H1 (cell line): Measurements from ENCODE around the gene SYTL1. TPM values are rescaled to one million over a fixed set of nuclear protein-coding genes. Genes with fewer than 3 reads are reported as not detected.
A peak's percentile ranks its signal among the peaks of the same experiment; 100 is the strongest.

Experiments used
- EGR1 ChIP-seq: IDR thresholded peaks from 2 replicates; pipeline ENCODE4 v1.6.1; 2011; ENCODE audit warnings: low read depth, low read length, borderline replicate concordance
- GABPA ChIP-seq: IDR thresholded peaks from 2 replicates; pipeline ENCODE4 v1.6.1; 2011; ENCODE audit warnings: mild to moderate bottlenecking, low read length, moderate library complexity, borderline replicate concordance; ENCODE audit not compliant: insufficient read depth
- NANOG ChIP-seq: IDR thresholded peaks from 2 replicates; pipeline ENCODE4 v1.6.1; 2011; ENCODE audit warnings: low read length, low read depth, mild to moderate bottlenecking, inconsistent platforms; ENCODE audit not compliant: insufficient read depth, poor library complexity, severe bottlenecking
- polyA plus RNA-seq, 7 experiments: library from polyadenylated mRNA; depleted of rRNA in 3 of 7; stranded (reverse) in 5 of 7; unstranded in 2 of 7; fragments of >200 nt in 5 of 7; fragments of 200-250 nt in 2 of 7; gene quantifications; 1 replicate in 5 of 7; 2 replicates in 1 of 7; 4 replicates in 1 of 7; pipeline versions ENCODE4 v1.2.1 to v1.2.3, GENCODE V29; 2011 to 2013; ENCODE audit warnings: missing spikeins in 2 of 7, mixed read lengths in 2 of 7
- total RNA-seq: library from RNA; stranded (reverse); fragmentation: NEBNext Ultra II Directional; extraction: Animal tissue kit (Norgen Biotek cat#: 25700); gene quantifications from 2 replicates; pipeline ENCODE4 v1.2.1, GENCODE V29; 2021
- TF ChIP-seq, protein P1 (sequence below): IDR thresholded peaks from 2 replicates; pipeline ENCODE4 v1.6.1; 2012; ENCODE audit warnings: inconsistent platforms

SYTL1 gene
- total and polyA plus RNA-seq, 2 of the 8 experiments (the other 6 are each of a cell fraction or from before 2014, with no cell fraction given) = 6.4 to 19.5 TPM

GRCh38 chr1:27348861-27349783, 7.3 kb downstream of the SYTL1 start (continued):
- TF ChIP-seq GABPA (peak; percentile 30; the same call in 1 of the 2 replicates), NANOG (no peak), EGR1 (0 out of 2 replicates have a peak, but pooled peaks have one; percentile 47)
- TF ChIP-seq, protein P1, sequence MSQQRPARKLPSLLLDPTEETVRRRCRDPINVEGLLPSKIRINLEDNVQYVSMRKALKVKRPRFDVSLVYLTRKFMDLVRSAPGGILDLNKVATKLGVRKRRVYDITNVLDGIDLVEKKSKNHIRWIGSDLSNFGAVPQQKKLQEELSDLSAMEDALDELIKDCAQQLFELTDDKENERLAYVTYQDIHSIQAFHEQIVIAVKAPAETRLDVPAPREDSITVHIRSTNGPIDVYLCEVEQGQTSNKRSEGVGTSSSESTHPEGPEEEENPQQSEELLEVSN = peak; percentile 83
